Right lobe of liver (tissue), 6 donors: ENCODE data around the gene CERS5. TPM values are rescaled to one million over a fixed set of nuclear protein-coding genes. Genes with fewer than 3 reads are reported as not detected.

Experiments
- ATAC-seq, 4 donors: fragments of 200-7000 bp; cut with Tn5 transposase; one replicate each; pipeline ENCODE4 v1.9.1; 2020; ENCODE audit warnings: mild to moderate bottlenecking in 4 of 4, moderate library complexity in 4 of 4
- DNase-seq, 3 donors: peaks; one replicate each; pipeline ENCODE4 v3.0.0-alpha.2; 2020
- H3K27ac ChIP-seq, 3 donors: fragments of 200-600 bp; one replicate each; pipeline ENCODE4 v1.8.0; 2022
- H3K27me3 ChIP-seq, 2 donors: fragments of 200-600 bp; one replicate each; pipeline ENCODE4 v1.8.0; 2022
- H3K36me3 ChIP-seq, 4 donors: fragments of 200-600 bp; sonication (generic) in 1 of 4; one replicate each; pipeline versions ENCODE4 v1.5.1 to v1.8.0; 2017 to 2022; ENCODE audit warnings: control low read depth in 1 of 4
- H3K4me1 ChIP-seq, 4 donors: fragments of 200-600 bp; sonication (generic) in 1 of 4; one replicate each; pipeline versions ENCODE4 v1.5.1 to v1.8.0; 2017 to 2022; ENCODE audit warnings: control low read depth in 1 of 4
- H3K4me3 ChIP-seq, 3 donors: fragments of 200-600 bp; one replicate each; pipeline ENCODE4 v1.8.0; 2022
- H3K9me3 ChIP-seq, 4 donors: fragments of 200-600 bp; sonication (generic) in 1 of 4; one replicate each; pipeline versions ENCODE4 v1.5.1 to v1.8.0; 2017 to 2022; ENCODE audit warnings: control low read depth in 1 of 4
- CTCF ChIP-seq, 4 donors: fragments of 200-600 bp in 3 of 4; fragments of 450-650 bp in 1 of 4; IDR thresholded peaks; one replicate each; pipeline versions ENCODE4 v1.5.1 to v1.8.0; 2016 to 2022; ENCODE audit warnings: antibody characterized with exemption in 4 of 4, mild to moderate bottlenecking in 2 of 4
- POLR2A ChIP-seq: fragments of 450-650 bp; IDR thresholded peaks from one replicate; pipeline ENCODE4 v1.6.1; 2017; ENCODE audit warnings: antibody characterized with exemption, mild to moderate bottlenecking
- WGBS: methylation state at CpG from one replicate; pipeline ENCODE4 v1.1.6; 2018; ENCODE audit warnings: low coverage, low lambda C conversion rate; ENCODE audit not compliant: insufficient coverage; ENCODE audit errors: missing lambda C conversion rate; 5-methylcytosine and 5-hydroxymethylcytosine counted together
- intact Hi-C, 2 donors: fragments of 100-400 bp; cut with DNase I; formaldehyde crosslinking; loops; one replicate each; pipeline versions ENCODE4 v1.11.2 to v1.14.1; 2022
- total RNA-seq, 6 experiments: library from RNA; depleted of rRNA in 2 of 6; stranded (reverse); fragments of >200 nt in 2 of 6; fragmentation: NEBNext Ultra II Directional in 3 of 6; extraction: Animal tissue kit (Norgen Biotek cat#: 25700) in 3 of 6; gene quantifications; one replicate each; pipeline versions ENCODE4 v1.1.0 to v1.2.4, GENCODE V29; 2016 to 2023
- donor health status: DM: no; HTN: yes; CAD: no.
- donor health status: DM: no; HTN: no; CAD: no.
- donor health status: DM: no; HTN: no; CAD: no.
- donor health status: DM: no; HTN: yes; CAD: no.
- donor health status: DM: no; HTN: yes; CAD: no.

CERS5 gene
- total RNA-seq, 6 experiments from 2014 or later = 5.0 to 12.0 (median 8.0) TPM

GRCh38 chr12:50212071-50212467 is 44.9 kb upstream of the CERS5 start:
- Histone ChIP-seq H3K27ac (peak overlapping the region in 2 of 3 donors; percentile 20 to 34), H3K4me1 (no peaks in the 10 kb centered on the region)
- DNase-seq = no peak

GRCh38 chr12:50211392-50212070 is 44.4 kb upstream of the CERS5 start:
- no peak for DNase-seq
- intact Hi-C loops = no loop called here
- no peak for TF ChIP-seq CTCF (IDR thresholded peaks at IDR 0.05)
- no peak for TF ChIP-seq POLR2A
- Histone ChIP-seq H3K27ac (peak overlapping the region in 2 of 3 donors; percentile 21 to 47), H3K4me1 (no peaks in the 10 kb centered on the region), H3K4me3 (no peak overlapping the region), H3K36me3 (no peaks in the 10 kb centered on the region), H3K27me3 (no peaks in the 10 kb centered on the region), H3K9me3 (no peaks in the 10 kb centered on the region)
- ATAC-seq = peak; percentile 54 to 80 (median 70)
- 55% methylated on average over 6 of the region's 6 CpGs for whole genome bisulfite sequencing

More at GRCh38 chr12:50212071-50212467, 44.9 kb upstream of the CERS5 start:
- 55% methylated on average over 2 of the region's 2 CpGs for WGBS
- no peaks in the 10 kb centered on the region for H3K27me3 ChIP-seq
- no peaks in the 10 kb centered on the region for H3K36me3 ChIP-seq
- ATAC-seq = peak; percentile 37 to 65 (median 48)
- no peak overlapping the region for H3K4me3 ChIP-seq
- intact Hi-C loops = no loop called here
- TF ChIP-seq CTCF (IDR thresholded peaks at IDR 0.05) (no peak), POLR2A (no peak)
- no peaks in the 10 kb centered on the region for H3K9me3 ChIP-seq

GRCh38 chr12:50207424-50207823 is 40.3 kb upstream of the CERS5 start:
- H3K4me3 ChIP-seq = no peak overlapping the region
- intact Hi-C loops = no loop called here
- no peaks in the 10 kb centered on the region for H3K9me3 ChIP-seq
- ATAC-seq = no peak
- DNase-seq = no peak
- no peaks in the 10 kb centered on the region for H3K27me3 ChIP-seq
- TF ChIP-seq POLR2A = no peak
- no peak for TF ChIP-seq CTCF (IDR thresholded peaks at IDR 0.05)
- no peaks in the 10 kb centered on the region for H3K4me1 ChIP-seq
- peaks cover 0 to 13% (median under 1%) of the 10 kb centered on the region in 4 donors for H3K36me3 ChIP-seq
- no peak overlapping the region for H3K27ac ChIP-seq
- 100% methylated on average over 1 of the region's 2 CpGs for WGBS

- peaks cover 0 to 14% (median under 1%) of the 10 kb centered on the region in 4 donors for H3K36me3 ChIP-seq
- H3K9me3 ChIP-seq = no peaks in the 10 kb centered on the region
- intact Hi-C loops = no loop called here
- no peak overlapping the region for H3K27ac ChIP-seq
- ATAC-seq (no peak), DNase-seq (no peak)
- no peaks in the 10 kb centered on the region for H3K27me3 ChIP-seq
- no peak for TF ChIP-seq POLR2A
- 88% methylated on average over 6 of the region's 6 CpGs for WGBS
- no peak overlapping the region for H3K4me3 ChIP-seq
- H3K4me1 ChIP-seq = no peaks in the 10 kb centered on the region
These were observed 38.5 kb upstream of the CERS5 start for GRCh38 chr12:50205648-50206047.

- TF ChIP-seq CTCF (IDR thresholded peaks at IDR 0.05) (no peak), POLR2A (no peak)
- Histone ChIP-seq H3K36me3 (peaks cover 0 to 18% (median under 1%) of the 10 kb centered on the region in 4 donors), H3K9me3 (no peaks in the 10 kb centered on the region), H3K27me3 (no peaks in the 10 kb centered on the region), H3K4me3 (no peak overlapping the region), H3K27ac (no peak overlapping the region), H3K4me1 (no peaks in the 10 kb centered on the region)
- intact Hi-C loops = no loop called here
- ATAC-seq = no peak
- 90% methylated on average over 2 of the region's 2 CpGs for WGBS
- DNase-seq = no peak
These were observed 36.5 kb upstream of the CERS5 start for GRCh38 chr12:50203691-50204090.
